ENCODE results near the gene SUPV3L1. TPM values are rescaled to one million over a fixed set of nuclear protein-coding genes. Genes with fewer than 3 reads are reported as not detected.

The SUPV3L1 gene
- polyA plus RNA-seq, 1 donor (not counting 4 experiments of a cell fraction or from before 2014, with no cell fraction given) = 34.1 TPM

GRCh38 chr10:69240455-69240854 lies 60.4 kb downstream of the SUPV3L1 start:
- no peaks in the 10 kb centered on the region for H4K20me1 ChIP-seq (ENCODE audit: control insufficient read depth, extremely low read depth, insufficient read depth, low read length)
- no peaks in the 10 kb centered on the region for H3K27me3 ChIP-seq (ENCODE audit: control insufficient read depth, extremely low read depth, insufficient read depth, low read length)
- no peak overlapping the region for H2AFZ ChIP-seq (ENCODE audit: control insufficient read depth, low read length)
- H3K4me2 ChIP-seq (ENCODE audit: control insufficient read depth, extremely low read depth, insufficient read depth, low read depth, low read length) = no peak overlapping the region
- TF ChIP-seq EZH2 (IDR thresholded peaks at IDR 0.05; ENCODE audit: low read length) (no peak), CTCF (optimal IDR thresholded peaks at IDR 0.05 in 1 of 3, IDR thresholded peaks at IDR 0.05 in 1 of 3, conservative IDR thresholded peaks at IDR 0.05 in 1 of 3; ENCODE audit: extremely low read depth in 1 of 3, insufficient read depth in 2 of 3, low read length in 3 of 3) (no peak)
- no peaks in the 10 kb centered on the region for H3K9me3 ChIP-seq (ENCODE audit: control insufficient read depth, low read depth, low read length)
- peaks cover 20% of the 10 kb centered on the region for H3K4me1 ChIP-seq (ENCODE audit: control insufficient read depth, extremely low read depth, insufficient read depth, low read length)
- H3K4me3 ChIP-seq (ENCODE audit: control insufficient read depth in 2 of 3, extremely low read depth in 1 of 3, insufficient read depth in 2 of 3, low read depth in 1 of 3, low read length in 3 of 3) = no peak overlapping the region
- H3K9ac ChIP-seq (ENCODE audit: control insufficient read depth, extremely low read depth, insufficient read depth, low read length) = no peak overlapping the region
- no peaks in the 10 kb centered on the region for H3K9me1 ChIP-seq (ENCODE audit: control insufficient read depth, extremely low read depth, insufficient read depth, low read length)
- dilution Hi-C loops (cut with MboI; ENCODE audit: extremely low pct_ligation_motif_present, low sequenced_read_pairs) = no loop called here
- H3K36me3 ChIP-seq (ENCODE audit: control insufficient read depth in 2 of 2, extremely low read depth in 1 of 2, insufficient read depth in 2 of 2, low read length in 2 of 2) = no peaks in the 10 kb centered on the region
- no peak for FAIRE-seq
- no peak for DNase-seq (ENCODE audit: low read depth, low spot score)
- H3K79me2 ChIP-seq (ENCODE audit: control insufficient read depth, insufficient read depth, low read length) = no peaks in the 10 kb centered on the region
- no peak overlapping the region for H3K27ac ChIP-seq (ENCODE audit: control insufficient read depth, insufficient read depth, low read length)

- Histone ChIP-seq H3K36me3 (ENCODE audit: control insufficient read depth in 2 of 2, extremely low read depth in 1 of 2, insufficient read depth in 2 of 2, low read length in 2 of 2) (no peaks in the 10 kb centered on the region), H4K20me1 (ENCODE audit: control insufficient read depth, extremely low read depth, insufficient read depth, low read length) (no peaks in the 10 kb centered on the region), H3K9ac (ENCODE audit: control insufficient read depth, extremely low read depth, insufficient read depth, low read length) (no peak overlapping the region), H2AFZ (ENCODE audit: control insufficient read depth, low read length) (no peak overlapping the region), H3K9me3 (ENCODE audit: control insufficient read depth, low read depth, low read length) (no peaks in the 10 kb centered on the region), H3K4me1 (ENCODE audit: control insufficient read depth, extremely low read depth, insufficient read depth, low read length) (peaks cover 20% of the 10 kb centered on the region), H3K4me3 (ENCODE audit: control insufficient read depth in 2 of 3, extremely low read depth in 1 of 3, insufficient read depth in 2 of 3, low read depth in 1 of 3, low read length in 3 of 3) (no peak overlapping the region), H3K27me3 (ENCODE audit: control insufficient read depth, extremely low read depth, insufficient read depth, low read length) (no peaks in the 10 kb centered on the region), H3K27ac (ENCODE audit: control insufficient read depth, insufficient read depth, low read length) (no peak overlapping the region), H3K9me1 (ENCODE audit: control insufficient read depth, extremely low read depth, insufficient read depth, low read length) (no peaks in the 10 kb centered on the region), H3K79me2 (ENCODE audit: control insufficient read depth, insufficient read depth, low read length) (no peaks in the 10 kb centered on the region), H3K4me2 (ENCODE audit: control insufficient read depth, extremely low read depth, insufficient read depth, low read depth, low read length) (peak overlapping the region; percentile 1)
- TF ChIP-seq CTCF (optimal IDR thresholded peaks at IDR 0.05 in 1 of 3, IDR thresholded peaks at IDR 0.05 in 1 of 3, conservative IDR thresholded peaks at IDR 0.05 in 1 of 3; ENCODE audit: extremely low read depth in 1 of 3, insufficient read depth in 2 of 3, low read length in 3 of 3) = no peak
- no peak for TF ChIP-seq EZH2 (IDR thresholded peaks at IDR 0.05; ENCODE audit: low read length)
- FAIRE-seq = no peak
- no peak for DNase-seq (ENCODE audit: low read depth, low spot score)
- dilution Hi-C loops (cut with MboI; ENCODE audit: extremely low pct_ligation_motif_present, low sequenced_read_pairs) = no loop called here
These were observed 61.5 kb downstream of the SUPV3L1 start for GRCh38 chr10:69241575-69241974.

Data from keratinocyte (primary cell).